SKM-1 (cell line): ENCODE measurements around the gene ATRAID.
"Not testable (repeated sequence)": the region's sequence is repeated elsewhere in the genome, so short reads cannot be mapped to it uniquely, and the experiment has no call there.

ENCODE experiments used
- DNase-seq: peaks from one replicate; lab custom pipeline; 2025; ENCODE audit not compliant: unreplicated experiment; lab: John Stamatoyannopoulos, UW

ATRAID gene

GRCh38 chr2:27211943-27212625 lies at the start of gene ATRAID, which contains the start of gene SLC5A6:
Gene ATRAID (plus strand): TSS chr2:27212041. CDS start chr2:27212369, 328 bp downstream.
Gene SLC5A6 (minus strand): TSS chr2:27212268. CDS start chr2:27207650, 4,618 bp downstream.
- DNase-seq = peak; percentile 88

GRCh38 chr2:27162151-27163121 lies 49.4 kb upstream of the ATRAID start:
- no peak for DNase-seq

- no peak for DNase-seq
Measured at GRCh38 chr2:27164960-27165763, 46.7 kb upstream of the ATRAID start.

GRCh38 chr2:27170581-27171337 lies 41.1 kb upstream of the ATRAID start:
- no peak for DNase-seq

GRCh38 chr2:27171351-27171848 lies 40.4 kb upstream of the ATRAID start:
- DNase-seq = no peak

GRCh38 chr2:27174638-27175037 lies 37.2 kb upstream of the ATRAID start:
- DNase-seq = no peak

- DNase-seq = no peak
Measured at GRCh38 chr2:27175330-27175729, 36.5 kb upstream of the ATRAID start.

GRCh38 chr2:27175781-27176180 lies 36.1 kb upstream of the ATRAID start:
- DNase-seq = not testable (repeated sequence)

- DNase-seq = no peak
Measured at GRCh38 chr2:27177441-27178351, 34.1 kb upstream of the ATRAID start.

GRCh38 chr2:27178469-27178868 lies 33.4 kb upstream of the ATRAID start:
- DNase-seq = no peak

- DNase-seq = no peak
Measured at GRCh38 chr2:27179344-27180000, 32.4 kb upstream of the ATRAID start.

- no peak for DNase-seq
Measured at GRCh38 chr2:27182346-27182745, 29.5 kb upstream of the ATRAID start.

GRCh38 chr2:27184115-27184514 lies 27.7 kb upstream of the ATRAID start:
- no peak for DNase-seq

GRCh38 chr2:27185331-27186026 lies 26.4 kb upstream of the ATRAID start:
- peak; percentile 72 for DNase-seq

GRCh38 chr2:27186613-27187345 lies 25.1 kb upstream of the ATRAID start:
- no peak for DNase-seq

GRCh38 chr2:27189989-27190388 lies 21.9 kb upstream of the ATRAID start:
- no peak for DNase-seq

GRCh38 chr2:27191070-27191829 lies 20.6 kb upstream of the ATRAID start:
- peak; percentile 21 for DNase-seq
